Right kidney (tissue), 1 donor: ENCODE data around the gene CLEC2D.
"Not testable (repeated sequence)": the region's sequence is repeated elsewhere in the genome, so short reads cannot be mapped to it uniquely, and the experiment has no call there.

Experiments used
- DNase-seq: peaks from one replicate; pipeline ENCODE4 v3.0.0-alpha.2; 2016

The CLEC2D gene

DNA sequence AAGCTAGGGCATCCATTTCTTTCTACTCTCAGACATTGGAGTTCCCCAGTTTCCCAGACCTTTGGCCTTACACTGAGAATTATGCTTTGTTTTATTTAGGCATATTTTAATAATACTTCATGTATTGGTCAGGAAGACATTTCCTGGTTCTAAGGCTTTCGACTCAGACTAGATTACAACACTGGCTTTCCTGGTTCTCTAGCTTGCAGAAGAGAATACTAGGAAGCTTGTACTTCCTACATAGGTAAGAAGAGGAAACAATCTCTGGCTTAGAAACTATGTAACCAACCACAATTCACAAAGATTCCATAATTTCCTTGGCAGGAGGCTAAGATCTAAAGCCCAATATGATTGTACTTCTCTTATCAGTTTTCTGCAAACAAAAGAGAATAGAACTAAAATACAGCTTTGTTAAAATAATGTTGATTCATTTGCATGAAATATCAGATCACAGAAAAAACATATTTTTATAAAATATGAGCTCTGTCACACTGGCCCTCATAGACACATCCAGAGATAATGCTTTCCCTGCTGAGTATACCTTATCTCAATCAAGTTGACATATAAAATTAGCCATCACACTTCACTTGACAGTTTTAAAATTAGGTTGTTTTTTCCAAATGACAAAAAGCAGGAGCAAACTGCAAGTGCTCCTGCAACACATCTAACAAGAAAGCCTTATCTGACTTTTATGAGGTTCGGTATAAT, 30.5 kb downstream of the CLEC2D start:
- DNase-seq, result no peak

DNA sequence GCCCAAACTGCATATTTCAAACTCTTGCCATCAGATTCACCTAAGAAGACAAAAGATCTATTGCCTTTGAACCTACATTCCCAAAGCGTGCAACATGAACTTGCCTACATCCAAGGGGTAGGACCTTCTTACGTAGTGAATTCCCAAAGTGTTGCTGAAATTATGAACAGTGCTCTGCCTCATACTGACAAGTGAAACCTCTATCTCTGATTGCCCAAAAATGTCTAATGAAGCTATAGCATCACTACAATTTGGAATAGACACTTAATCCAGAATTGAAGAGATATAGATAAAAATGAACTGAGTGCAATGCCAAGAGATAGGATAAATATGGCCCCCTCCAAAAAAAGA, 31.1 kb downstream of the CLEC2D start:
- DNase-seq, result no peak

DNA sequence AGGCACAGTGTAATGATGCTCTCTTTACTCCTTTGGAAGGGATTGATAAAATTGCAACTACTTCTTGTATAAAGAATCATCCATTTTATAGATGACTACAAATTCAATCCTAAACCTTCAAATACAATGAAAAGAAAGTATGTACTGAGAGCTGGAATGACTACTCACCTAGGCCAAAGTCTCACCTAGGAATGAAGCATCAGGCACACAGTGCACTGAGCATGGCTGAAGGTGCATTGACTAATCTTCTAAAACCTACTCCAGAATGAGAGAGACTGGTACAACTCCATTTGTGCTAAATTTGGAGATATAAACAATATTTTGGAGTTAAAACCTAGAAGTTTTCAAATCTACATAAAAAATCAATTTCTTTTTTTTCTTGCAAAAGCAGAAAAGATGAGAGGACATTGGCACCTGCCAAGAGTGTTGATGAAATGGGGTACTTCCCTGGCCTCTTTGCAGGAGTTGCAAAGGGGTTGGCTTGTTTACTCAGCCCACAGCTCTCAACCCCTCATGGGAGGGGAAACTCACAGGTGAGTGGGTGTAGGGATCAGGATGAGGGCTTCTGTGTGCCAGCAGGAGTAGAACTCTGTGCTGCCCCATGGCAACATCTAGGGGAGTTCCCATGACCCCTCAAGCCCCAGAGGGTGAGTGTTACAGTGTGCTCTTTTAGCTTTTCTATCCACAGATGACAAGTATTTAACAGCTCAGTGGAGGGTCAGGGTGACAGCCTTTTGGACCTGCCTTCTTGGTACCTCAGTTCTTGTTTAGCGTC, 32.1 kb downstream of the CLEC2D start:
- no peak for DNase-seq

DNA sequence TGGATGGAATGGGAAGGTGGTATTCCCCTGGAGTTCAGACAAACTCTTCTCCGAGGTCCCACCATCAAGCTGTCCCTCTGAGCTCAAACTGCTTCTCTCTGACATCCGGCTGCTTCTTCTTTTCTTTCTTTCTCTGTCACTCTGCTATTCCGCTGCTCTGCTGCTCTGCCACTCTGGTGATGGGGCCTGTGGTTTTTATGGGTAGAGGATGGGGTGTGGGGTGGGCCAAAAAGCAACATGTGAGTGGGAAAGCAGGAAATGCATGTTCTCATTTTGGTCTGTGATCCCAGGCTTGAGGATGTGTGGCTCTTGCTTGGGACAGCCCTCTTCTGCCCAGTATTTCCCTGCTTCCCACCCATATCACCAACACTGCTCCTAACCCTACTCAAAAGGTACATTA, 32.7 kb downstream of the CLEC2D start:
- DNase-seq, result no peak

GRCh38 chr12:9704561-9704960, 35.0 kb downstream of the CLEC2D start:
- not testable (repeated sequence) for DNase-seq

DNA sequence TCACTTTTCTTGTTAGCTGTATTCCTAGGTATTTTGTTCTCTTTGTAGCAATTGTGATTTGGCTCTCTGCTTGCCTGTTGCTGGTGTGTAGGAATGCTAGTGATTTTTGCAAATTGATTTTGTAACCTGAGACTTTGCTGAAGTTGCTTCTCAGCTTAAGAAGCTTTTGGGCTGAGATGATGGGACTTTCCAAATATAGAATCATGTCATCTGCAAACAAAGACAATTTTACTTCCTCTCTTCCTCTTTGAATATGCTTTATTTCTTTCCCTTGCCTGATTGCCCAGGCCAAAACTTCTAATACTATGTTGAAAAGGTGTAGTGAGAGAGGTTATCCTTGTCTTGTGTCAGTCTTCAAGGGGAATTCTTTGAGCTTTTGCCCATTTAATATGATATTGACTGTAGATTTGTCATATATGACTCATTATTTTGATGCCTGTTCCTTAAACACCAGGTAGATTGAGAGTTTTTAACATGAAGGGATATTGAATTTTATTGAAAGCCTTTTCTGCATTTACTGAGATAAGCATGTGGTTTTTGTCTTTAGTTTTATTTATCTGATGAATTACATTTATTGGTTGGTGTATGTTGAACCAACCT, 36.7 kb downstream of the CLEC2D start:
- no peak for DNase-seq

DNA sequence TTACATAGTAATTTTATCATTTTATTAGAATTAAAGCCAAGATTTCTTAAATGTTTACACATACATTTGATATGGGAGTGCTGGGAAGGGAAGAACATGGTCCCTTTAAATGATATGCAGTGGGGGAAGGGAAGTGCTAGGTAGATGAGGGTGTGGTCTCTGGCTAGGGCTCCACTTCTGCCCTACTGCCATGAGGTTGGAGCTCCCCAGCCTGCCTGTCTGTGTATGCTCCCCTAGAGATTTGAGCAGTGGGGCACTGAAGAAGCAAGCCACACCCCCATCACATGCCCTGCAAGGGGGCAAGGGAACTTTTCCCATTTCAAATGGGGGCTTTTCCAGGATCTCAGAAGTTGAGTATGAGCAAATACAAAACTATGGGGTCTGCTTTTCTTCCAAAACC, 37.8 kb downstream of the CLEC2D start:
- no peak for DNase-seq

- DNase-seq, result no peak
Measured at GRCh38 chr12:9707864-9708808, 38.6 kb downstream of the CLEC2D start.

DNA sequence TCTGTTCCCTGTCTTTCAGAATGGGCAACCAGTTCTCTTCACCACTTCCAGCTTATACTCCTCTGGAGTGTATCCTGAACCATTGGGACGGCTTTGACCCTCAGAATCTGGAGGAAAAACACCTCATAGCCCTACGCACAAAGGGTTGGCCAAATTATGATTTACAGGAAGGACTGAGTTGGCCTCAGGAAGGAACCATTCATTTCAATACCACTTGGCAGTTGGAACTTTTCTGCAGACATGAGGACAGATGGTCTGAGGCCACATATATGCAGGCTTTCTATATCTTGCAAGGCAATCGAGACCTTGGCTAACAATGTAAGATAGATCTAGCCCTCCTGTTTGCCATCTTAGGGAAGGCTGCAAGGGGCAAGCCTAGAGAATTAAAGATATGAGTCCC, 39.3 kb downstream of the CLEC2D start:
- DNase-seq, result no peak

DNA sequence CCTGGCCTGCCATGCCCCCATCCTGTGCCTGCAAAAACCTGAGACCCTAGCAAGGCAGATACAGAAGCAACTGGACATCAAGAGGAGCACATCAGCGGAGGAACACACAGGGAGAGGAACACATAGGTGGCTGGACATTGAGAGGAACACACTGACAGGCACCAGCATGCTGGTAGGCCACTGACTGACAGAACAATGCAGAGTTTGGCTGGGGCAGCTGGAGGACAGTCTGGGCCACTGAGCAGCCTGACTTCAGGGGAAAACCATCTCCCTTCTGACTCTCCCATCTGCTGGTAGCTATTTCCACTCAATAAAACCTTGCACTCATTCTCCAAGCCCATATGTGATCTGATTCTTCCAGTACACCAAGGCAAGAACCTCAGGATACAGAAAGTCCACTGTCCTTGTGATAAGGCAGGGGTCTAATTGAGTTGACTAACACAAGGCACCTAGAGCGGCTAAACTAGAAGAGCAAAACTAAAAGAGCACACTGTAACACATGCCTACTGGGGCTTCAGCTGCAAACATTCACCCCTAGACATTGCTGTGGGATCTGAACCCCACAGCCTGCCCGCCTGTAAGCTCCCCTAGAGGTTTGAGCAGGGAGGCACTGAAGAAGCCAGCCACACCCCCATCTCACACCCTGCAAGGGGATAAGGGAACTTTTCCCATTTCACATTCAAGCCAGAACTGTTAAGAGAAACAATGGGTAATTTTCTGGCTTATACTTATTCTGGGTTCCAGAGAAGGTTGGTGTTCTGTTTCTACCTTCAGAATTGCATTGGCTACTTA, 41.3 kb downstream of the CLEC2D start:
- DNase-seq, result no peak

- no peak for DNase-seq
Measured at GRCh38 chr12:9711664-9712063, 42.2 kb downstream of the CLEC2D start.

DNA sequence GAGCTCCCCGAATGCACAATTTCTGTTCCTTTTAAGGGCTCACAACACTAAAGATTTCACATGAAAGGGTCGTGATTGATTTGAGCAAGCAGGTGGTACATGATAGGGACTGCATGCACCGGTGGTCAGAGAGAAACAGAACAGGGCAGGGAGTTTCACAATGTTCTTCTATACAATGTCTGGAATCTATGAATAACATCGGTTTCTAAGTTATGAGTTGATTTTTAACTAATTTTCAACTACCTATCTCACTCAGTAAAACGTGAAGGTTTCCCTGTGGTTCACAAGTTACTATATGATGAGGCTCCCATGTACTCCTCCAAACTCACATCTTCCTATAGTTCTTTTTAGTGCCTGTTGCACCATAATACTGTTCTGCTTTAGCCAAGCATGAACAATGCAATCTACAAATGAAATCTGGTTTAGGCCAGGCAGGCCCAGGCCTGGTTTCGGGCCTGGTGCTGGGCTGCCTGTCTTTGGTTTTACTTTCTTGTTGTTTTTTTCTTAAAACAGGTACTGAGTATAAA, 43.6 kb downstream of the CLEC2D start:
- not testable (repeated sequence) for DNase-seq

DNA sequence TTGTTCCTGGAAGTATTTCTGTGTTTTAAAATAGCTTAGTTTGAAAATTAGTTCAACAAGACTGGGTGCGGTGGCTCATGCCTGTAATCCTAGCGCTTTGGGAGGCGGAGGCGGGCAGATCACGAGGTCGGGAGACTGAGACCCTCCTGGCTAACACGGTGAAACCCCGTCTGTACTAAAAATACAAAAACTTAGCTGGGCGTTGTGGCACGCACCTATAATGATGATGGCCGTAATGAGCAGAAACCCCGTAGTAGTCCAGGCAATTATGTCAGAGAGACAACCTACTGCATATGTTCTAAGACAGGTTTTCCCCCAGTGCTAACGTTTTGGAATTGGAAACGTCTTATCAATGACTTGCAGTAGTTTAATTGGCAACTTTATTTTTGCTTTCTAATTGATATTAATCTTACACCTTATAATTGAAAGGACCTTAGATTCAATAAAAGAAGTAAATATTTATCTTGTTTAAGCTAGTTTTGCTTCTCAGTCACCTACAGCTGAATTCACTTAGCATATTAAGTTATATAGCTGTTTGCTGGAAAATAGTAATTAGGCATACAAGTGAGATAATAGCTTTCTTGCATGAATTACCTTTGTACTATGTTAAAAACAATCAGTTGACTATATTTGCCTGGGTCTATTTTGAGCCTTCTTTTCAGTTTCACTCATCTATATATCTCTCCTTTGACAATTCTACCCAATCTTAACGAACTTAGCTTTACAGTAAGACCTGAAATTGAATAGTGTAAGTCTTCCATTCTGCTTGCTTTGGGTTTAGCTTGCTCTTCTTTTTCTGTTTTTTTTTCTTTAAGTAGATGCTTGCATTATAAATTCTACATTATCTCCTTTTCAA, 47.8 kb downstream of the CLEC2D start:
- DNase-seq, result no peak

DNA sequence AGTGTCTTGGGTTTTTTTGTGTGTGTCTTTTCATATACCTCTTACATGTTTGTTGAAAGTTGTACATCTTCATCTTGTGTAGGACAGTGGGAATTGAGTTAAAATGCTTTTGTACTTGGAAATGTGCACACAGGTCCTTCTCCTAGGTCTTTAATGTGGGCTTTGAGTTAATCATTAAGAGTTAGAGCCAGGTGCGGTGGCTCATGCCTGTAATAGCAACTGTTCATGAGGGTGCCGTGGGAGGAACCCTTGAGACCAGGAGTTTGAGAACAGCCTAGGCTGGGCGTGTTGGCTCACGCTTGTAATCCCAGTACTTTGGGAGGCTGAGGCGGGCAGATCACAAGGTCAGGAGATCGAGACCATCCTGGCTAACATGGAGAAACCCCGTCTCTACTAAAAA, 49.5 kb downstream of the CLEC2D start:
- DNase-seq, result no peak

GRCh38 chr12:9719790-9720189, 50.3 kb downstream of the CLEC2D start:
- no peak for DNase-seq

- no peak for DNase-seq
Measured at GRCh38 chr12:9721394-9722092, 52.0 kb downstream of the CLEC2D start.

GRCh38 chr12:9724023-9724422, 54.5 kb downstream of the CLEC2D start:
- no peak for DNase-seq

DNA sequence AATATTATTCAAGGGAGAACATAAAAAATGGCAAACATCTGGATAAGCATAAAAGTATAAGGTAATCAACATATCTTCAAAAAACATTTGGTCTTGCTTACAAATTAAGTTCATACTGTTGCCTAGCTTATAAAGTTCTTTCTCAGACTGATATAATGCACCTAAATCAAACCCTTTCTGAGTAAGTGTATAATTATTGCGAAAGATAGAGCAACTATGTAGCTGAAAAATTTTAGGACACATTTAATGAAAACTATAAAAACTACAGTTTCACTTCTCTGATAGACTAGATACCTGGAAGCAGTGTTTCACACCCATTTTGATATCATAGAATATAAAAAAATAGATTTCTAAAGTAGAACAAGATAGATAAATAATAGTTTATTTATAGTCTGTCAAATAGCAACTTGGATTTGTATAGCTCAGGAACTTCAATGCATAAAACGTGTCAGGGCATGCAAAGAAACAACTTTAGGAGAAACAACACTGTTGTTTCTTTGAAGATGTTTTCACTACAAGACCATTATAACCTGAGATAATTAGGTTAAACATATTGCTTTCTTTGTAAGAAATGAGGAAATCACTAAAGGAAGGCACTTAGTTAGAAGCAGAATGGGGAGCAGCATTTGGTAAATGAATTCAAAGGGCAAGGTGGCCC, 55.8 kb downstream of the CLEC2D start:
- DNase-seq, result no peak

DNA sequence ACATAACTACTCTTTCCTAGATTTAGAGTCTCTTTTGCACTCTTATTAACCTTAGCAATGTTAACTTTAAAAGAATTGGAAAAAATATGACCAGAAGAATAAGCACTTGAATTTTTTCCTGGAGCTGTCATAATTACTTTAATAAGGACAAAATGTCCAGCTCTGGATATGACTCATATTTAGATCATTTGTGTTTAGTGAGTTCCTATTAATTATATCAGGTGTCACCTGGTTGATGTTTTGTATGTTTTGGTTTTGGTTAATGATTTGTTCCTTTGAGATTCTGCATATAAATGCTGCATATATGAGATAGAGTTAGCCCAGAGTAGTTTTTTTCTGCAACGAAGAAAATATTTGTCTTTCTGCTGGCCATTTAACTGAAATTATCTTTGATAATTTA, 58.3 kb downstream of the CLEC2D start:
- DNase-seq, result no peak
